Measurements from ENCODE around the gene RCL1. TPM values are rescaled to one million over a fixed set of nuclear protein-coding genes. Genes with fewer than 3 reads are reported as not detected.
A peak's percentile ranks its signal among the peaks of the same experiment; 100 is the strongest.

RCL1 gene
- total RNA-seq, 1 donor from 2014 or later, result 28.3 TPM

GRCh38 chr9:4879115-4879558, 86.4 kb downstream of the RCL1 start:
- no peaks in the 10 kb centered on the region for H3K9me3 ChIP-seq
- no peaks in the 10 kb centered on the region for H3K27me3 ChIP-seq
- no peak for DNase-seq (ENCODE audit: low spot score in 2 of 2)
- no peak overlapping the region for H3K4me3 ChIP-seq
- intact Hi-C loops (cut with DNase I), result no loop called here
- no peaks in the 10 kb centered on the region for H3K36me3 ChIP-seq
- H3K4me1 ChIP-seq, result peaks cover under 1 to 12% of the 10 kb centered on the region in 2 donors
- H3K27ac ChIP-seq, result no peak overlapping the region
- TF ChIP-seq CTCF (IDR thresholded peaks at IDR 0.05), result no peak

GRCh38 chr9:4883326-4883873, 90.7 kb downstream of the RCL1 start:
- no peak for TF ChIP-seq CTCF (IDR thresholded peaks at IDR 0.05)
- Histone ChIP-seq H3K9me3 (no peaks in the 10 kb centered on the region), H3K36me3 (no peaks in the 10 kb centered on the region), H3K4me3 (no peak overlapping the region), H3K27me3 (no peaks in the 10 kb centered on the region), H3K4me1 (peaks cover 0 to 18% of the 10 kb centered on the region in 2 donors), H3K27ac (no peak overlapping the region)
- intact Hi-C loops (cut with DNase I), result no loop called here
- DNase-seq (ENCODE audit: low spot score in 2 of 2), result no peak

- Histone ChIP-seq H3K27me3 (no peaks in the 10 kb centered on the region), H3K4me1 (peaks cover 0 to 29% of the 10 kb centered on the region in 2 donors), H3K36me3 (no peaks in the 10 kb centered on the region), H3K4me3 (no peak overlapping the region), H3K27ac (peak overlapping the region; percentile 81), H3K9me3 (no peaks in the 10 kb centered on the region)
- DNase-seq (ENCODE audit: low spot score in 2 of 2), result no peak
- intact Hi-C loops (cut with DNase I), result loop anchor here (1.0 kb wide), 1 partner anchor 13 kb away; no protein-coding TSS in a partner anchor
- TF ChIP-seq CTCF (IDR thresholded peaks at IDR 0.05), result no peak
These were observed 94.0 kb downstream of the RCL1 start for GRCh38 chr9:4886698-4887097.

GRCh38 chr9:4887556-4887955, 94.8 kb downstream of the RCL1 start:
- no peak for TF ChIP-seq CTCF (IDR thresholded peaks at IDR 0.05)
- intact Hi-C loops (cut with DNase I), result loop anchor here (1.0 kb wide), 1 partner anchor 14 kb away; no protein-coding TSS in a partner anchor
- DNase-seq (ENCODE audit: low spot score in 2 of 2), result peak in 1 of 2 donors; percentile 83
- H3K4me1 ChIP-seq, result peaks cover 0 to 29% of the 10 kb centered on the region in 2 donors
- H3K36me3 ChIP-seq, result no peaks in the 10 kb centered on the region
- H3K4me3 ChIP-seq, result no peak overlapping the region
- H3K9me3 ChIP-seq, result no peaks in the 10 kb centered on the region
- H3K27ac ChIP-seq, result peak overlapping the region; percentile 81
- no peaks in the 10 kb centered on the region for H3K27me3 ChIP-seq

GRCh38 chr9:4890242-4890641, 97.5 kb downstream of the RCL1 start:
- no peak overlapping the region for H3K4me3 ChIP-seq
- H3K9me3 ChIP-seq, result no peaks in the 10 kb centered on the region
- H3K4me1 ChIP-seq, result peaks cover 0 to 29% of the 10 kb centered on the region in 2 donors
- intact Hi-C loops (cut with DNase I), result no loop called here
- no peak for DNase-seq (ENCODE audit: low spot score in 2 of 2)
- no peak for TF ChIP-seq CTCF (IDR thresholded peaks at IDR 0.05)
- H3K36me3 ChIP-seq, result no peaks in the 10 kb centered on the region
- peak overlapping the region; percentile 74 to 81 for H3K27ac ChIP-seq
- H3K27me3 ChIP-seq, result no peaks in the 10 kb centered on the region
